ENCODE results near the gene GLCE. TPM values are rescaled to one million over a fixed set of nuclear protein-coding genes. Genes with fewer than 3 reads are reported as not detected.

The GLCE gene
- total RNA-seq, 1 experiment from 2014 or later: 12.5 TPM

DNA sequence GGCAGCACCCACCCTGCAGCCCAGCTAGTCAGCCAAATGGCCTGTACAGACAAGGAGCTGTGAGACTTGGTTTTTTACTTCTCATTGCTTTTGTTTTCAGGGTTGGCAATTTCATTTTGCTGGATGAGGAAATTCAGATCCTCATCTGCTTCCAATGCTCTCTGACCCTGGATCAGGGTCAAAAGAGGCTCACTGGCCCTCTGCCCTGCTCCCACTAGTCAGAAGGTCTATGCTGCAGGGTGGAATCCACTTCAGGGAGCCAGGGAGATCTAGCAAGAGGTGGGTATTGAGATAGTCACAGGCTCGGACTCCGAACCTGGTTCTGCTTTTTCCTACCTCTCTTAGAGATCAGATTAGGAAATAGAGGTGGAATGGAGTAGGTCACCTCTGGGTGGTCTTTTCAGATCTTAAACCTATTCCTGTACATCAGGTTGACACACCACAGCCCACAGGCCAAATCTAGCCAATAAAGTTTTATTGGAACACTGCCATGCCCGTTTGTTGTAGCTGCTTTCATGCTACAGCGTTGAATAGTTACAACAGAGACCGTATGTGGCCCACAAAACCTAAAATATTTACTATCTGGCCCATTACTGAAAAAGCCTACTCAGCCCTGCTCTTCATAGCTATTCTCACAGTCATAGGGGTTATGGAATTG is 26.4 kb upstream of the GLCE start:
- DNase-seq (ENCODE audit: low spot score) (no peak), ATAC-seq (no peak)
- ChIA-PET CTCF (interaction anchor here (1.4 kb wide), 1 partner anchor 75 kb away, joined by 3 read pairs; no protein-coding TSS in a partner anchor), POLR2A (no interaction called here)
- H3K27me3 Mint-ChIP-seq (ENCODE audit: low read depth): peaks cover 7% of the 10 kb centered on the region
- no peaks in the 10 kb centered on the region for H3K9me3 Mint-ChIP-seq
- H3K4me1 Mint-ChIP-seq: peaks cover 30% of the 10 kb centered on the region
- H3K36me3 Mint-ChIP-seq: no peaks in the 10 kb centered on the region
- no peak overlapping the region for H3K27ac Mint-ChIP-seq
- no peak overlapping the region for H3K4me3 Mint-ChIP-seq
- TF ChIP-seq EMX1 (CRISPR knock-in tag; IDR thresholded peaks at IDR 0.05) (no peak), NR1H2 (CRISPR knock-in tag; IDR thresholded peaks at IDR 0.05) (no peak), ZNF423 (CRISPR knock-in tag; IDR thresholded peaks at IDR 0.05) (no peak), ZNF416 (CRISPR knock-in tag; IDR thresholded peaks at IDR 0.05) (no peak)
- TF ChIP-seq, protein P1, sequence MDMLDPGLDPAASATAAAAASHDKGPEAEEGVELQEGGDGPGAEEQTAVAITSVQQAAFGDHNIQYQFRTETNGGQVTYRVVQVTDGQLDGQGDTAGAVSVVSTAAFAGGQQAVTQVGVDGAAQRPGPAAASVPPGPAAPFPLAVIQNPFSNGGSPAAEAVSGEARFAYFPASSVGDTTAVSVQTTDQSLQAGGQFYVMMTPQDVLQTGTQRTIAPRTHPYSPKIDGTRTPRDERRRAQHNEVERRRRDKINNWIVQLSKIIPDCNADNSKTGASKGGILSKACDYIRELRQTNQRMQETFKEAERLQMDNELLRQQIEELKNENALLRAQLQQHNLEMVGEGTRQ (CRISPR knock-in tag; IDR thresholded peaks at IDR 0.05): no peak

DNA sequence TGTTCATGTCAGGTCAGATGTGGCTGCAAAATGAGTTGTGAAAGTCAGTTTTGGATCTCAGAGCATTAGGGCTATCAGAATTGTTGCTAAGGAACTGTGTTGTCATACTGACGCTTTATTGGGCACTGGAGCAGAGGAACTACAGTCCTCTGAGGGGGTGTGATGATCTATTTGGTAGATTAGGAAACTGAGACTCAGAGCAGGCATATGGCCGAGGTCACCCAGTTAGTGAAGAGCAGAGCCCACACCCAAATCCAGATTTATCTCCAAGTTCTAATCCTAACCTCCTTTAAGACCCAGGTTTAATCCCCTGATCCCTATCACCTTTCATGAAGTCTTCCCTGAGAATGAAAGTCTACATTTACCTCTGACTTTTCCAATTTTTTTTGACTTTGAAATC is 25.6 kb upstream of the GLCE start:
- POLR2A ChIA-PET: no interaction called here
- H3K36me3 Mint-ChIP-seq: no peaks in the 10 kb centered on the region
- CTCF ChIA-PET: interaction anchor here (1.4 kb wide), 1 partner anchor 76 kb away, joined by 3 read pairs; no protein-coding TSS in a partner anchor
- DNase-seq (ENCODE audit: low spot score) (no peak), ATAC-seq (no peak)
- H3K4me1 Mint-ChIP-seq: peaks cover 26% of the 10 kb centered on the region
- TF ChIP-seq JAZF1 (CRISPR knock-in tag; IDR thresholded peaks at IDR 0.05) (no peak), ZNF416 (CRISPR knock-in tag; IDR thresholded peaks at IDR 0.05) (no peak), ZNF423 (CRISPR knock-in tag; IDR thresholded peaks at IDR 0.05) (no peak), CBFB (CRISPR knock-in tag; IDR thresholded peaks at IDR 0.05; ENCODE audit: low read depth) (no peak), HMGA2 (CRISPR knock-in tag; IDR thresholded peaks at IDR 0.05) (no peak), ZNF232 (CRISPR knock-in tag; IDR thresholded peaks at IDR 0.05) (no peak)
- TF ChIP-seq, protein P2, sequence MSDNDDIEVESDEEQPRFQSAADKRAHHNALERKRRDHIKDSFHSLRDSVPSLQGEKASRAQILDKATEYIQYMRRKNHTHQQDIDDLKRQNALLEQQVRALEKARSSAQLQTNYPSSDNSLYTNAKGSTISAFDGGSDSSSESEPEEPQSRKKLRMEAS (CRISPR knock-in tag; IDR thresholded peaks at IDR 0.05): no peak
- TF ChIP-seq, protein P1 (CRISPR knock-in tag; IDR thresholded peaks at IDR 0.05): no peak
- TF ChIP-seq, protein P3, sequence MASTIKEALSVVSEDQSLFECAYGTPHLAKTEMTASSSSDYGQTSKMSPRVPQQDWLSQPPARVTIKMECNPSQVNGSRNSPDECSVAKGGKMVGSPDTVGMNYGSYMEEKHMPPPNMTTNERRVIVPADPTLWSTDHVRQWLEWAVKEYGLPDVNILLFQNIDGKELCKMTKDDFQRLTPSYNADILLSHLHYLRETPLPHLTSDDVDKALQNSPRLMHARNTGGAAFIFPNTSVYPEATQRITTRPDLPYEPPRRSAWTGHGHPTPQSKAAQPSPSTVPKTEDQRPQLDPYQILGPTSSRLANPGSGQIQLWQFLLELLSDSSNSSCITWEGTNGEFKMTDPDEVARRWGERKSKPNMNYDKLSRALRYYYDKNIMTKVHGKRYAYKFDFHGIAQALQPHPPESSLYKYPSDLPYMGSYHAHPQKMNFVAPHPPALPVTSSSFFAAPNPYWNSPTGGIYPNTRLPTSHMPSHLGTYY (CRISPR knock-in tag; IDR thresholded peaks at IDR 0.05): no peak
- TF ChIP-seq, protein P4, sequence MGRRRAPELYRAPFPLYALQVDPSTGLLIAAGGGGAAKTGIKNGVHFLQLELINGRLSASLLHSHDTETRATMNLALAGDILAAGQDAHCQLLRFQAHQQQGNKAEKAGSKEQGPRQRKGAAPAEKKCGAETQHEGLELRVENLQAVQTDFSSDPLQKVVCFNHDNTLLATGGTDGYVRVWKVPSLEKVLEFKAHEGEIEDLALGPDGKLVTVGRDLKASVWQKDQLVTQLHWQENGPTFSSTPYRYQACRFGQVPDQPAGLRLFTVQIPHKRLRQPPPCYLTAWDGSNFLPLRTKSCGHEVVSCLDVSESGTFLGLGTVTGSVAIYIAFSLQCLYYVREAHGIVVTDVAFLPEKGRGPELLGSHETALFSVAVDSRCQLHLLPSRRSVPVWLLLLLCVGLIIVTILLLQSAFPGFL (CRISPR knock-in tag; IDR thresholded peaks at IDR 0.05; ENCODE audit: borderline replicate concordance): no peak
- TF ChIP-seq, protein P5, sequence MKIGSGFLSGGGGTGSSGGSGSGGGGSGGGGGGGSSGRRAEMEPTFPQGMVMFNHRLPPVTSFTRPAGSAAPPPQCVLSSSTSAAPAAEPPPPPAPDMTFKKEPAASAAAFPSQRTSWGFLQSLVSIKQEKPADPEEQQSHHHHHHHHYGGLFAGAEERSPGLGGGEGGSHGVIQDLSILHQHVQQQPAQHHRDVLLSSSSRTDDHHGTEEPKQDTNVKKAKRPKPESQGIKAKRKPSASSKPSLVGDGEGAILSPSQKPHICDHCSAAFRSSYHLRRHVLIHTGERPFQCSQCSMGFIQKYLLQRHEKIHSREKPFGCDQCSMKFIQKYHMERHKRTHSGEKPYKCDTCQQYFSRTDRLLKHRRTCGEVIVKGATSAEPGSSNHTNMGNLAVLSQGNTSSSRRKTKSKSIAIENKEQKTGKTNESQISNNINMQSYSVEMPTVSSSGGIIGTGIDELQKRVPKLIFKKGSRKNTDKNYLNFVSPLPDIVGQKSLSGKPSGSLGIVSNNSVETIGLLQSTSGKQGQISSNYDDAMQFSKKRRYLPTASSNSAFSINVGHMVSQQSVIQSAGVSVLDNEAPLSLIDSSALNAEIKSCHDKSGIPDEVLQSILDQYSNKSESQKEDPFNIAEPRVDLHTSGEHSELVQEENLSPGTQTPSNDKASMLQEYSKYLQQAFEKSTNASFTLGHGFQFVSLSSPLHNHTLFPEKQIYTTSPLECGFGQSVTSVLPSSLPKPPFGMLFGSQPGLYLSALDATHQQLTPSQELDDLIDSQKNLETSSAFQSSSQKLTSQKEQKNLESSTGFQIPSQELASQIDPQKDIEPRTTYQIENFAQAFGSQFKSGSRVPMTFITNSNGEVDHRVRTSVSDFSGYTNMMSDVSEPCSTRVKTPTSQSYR (CRISPR knock-in tag; IDR thresholded peaks at IDR 0.05): no peak
- TF ChIP-seq, protein P6, sequence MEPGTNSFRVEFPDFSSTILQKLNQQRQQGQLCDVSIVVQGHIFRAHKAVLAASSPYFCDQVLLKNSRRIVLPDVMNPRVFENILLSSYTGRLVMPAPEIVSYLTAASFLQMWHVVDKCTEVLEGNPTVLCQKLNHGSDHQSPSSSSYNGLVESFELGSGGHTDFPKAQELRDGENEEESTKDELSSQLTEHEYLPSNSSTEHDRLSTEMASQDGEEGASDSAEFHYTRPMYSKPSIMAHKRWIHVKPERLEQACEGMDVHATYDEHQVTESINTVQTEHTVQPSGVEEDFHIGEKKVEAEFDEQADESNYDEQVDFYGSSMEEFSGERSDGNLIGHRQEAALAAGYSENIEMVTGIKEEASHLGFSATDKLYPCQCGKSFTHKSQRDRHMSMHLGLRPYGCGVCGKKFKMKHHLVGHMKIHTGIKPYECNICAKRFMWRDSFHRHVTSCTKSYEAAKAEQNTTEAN (CRISPR knock-in tag; IDR thresholded peaks at IDR 0.05): no peak
- TF ChIP-seq, protein P7, sequence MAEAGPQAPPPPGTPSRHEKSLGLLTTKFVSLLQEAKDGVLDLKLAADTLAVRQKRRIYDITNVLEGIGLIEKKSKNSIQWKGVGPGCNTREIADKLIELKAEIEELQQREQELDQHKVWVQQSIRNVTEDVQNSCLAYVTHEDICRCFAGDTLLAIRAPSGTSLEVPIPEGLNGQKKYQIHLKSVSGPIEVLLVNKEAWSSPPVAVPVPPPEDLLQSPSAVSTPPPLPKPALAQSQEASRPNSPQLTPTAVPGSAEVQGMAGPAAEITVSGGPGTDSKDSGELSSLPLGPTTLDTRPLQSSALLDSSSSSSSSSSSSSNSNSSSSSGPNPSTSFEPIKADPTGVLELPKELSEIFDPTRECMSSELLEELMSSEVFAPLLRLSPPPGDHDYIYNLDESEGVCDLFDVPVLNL (CRISPR knock-in tag; IDR thresholded peaks at IDR 0.05; ENCODE audit: borderline replicate concordance, low read depth): no peak
- TF ChIP-seq, protein P8, sequence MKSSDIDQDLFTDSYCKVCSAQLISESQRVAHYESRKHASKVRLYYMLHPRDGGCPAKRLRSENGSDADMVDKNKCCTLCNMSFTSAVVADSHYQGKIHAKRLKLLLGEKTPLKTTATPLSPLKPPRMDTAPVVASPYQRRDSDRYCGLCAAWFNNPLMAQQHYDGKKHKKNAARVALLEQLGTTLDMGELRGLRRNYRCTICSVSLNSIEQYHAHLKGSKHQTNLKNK (CRISPR knock-in tag; IDR thresholded peaks at IDR 0.05): no peak
- H3K27me3 Mint-ChIP-seq (ENCODE audit: low read depth): peaks cover 7% of the 10 kb centered on the region
- no peak overlapping the region for H3K27ac Mint-ChIP-seq
- no peak overlapping the region for H3K4me3 Mint-ChIP-seq
- H3K9me3 Mint-ChIP-seq: no peaks in the 10 kb centered on the region

All from WTC11 (cell line).